HuH-7 (cell line): ENCODE results near the gene AGAP1.
A peak's percentile ranks its signal among the peaks of the same experiment; 100 is the strongest.

Source experiments
- DNase-seq: peaks from one replicate; pipeline ENCODE4 v3.0.0; 2011; ENCODE audit warnings: low spot score

Gene AGAP1

DNA sequence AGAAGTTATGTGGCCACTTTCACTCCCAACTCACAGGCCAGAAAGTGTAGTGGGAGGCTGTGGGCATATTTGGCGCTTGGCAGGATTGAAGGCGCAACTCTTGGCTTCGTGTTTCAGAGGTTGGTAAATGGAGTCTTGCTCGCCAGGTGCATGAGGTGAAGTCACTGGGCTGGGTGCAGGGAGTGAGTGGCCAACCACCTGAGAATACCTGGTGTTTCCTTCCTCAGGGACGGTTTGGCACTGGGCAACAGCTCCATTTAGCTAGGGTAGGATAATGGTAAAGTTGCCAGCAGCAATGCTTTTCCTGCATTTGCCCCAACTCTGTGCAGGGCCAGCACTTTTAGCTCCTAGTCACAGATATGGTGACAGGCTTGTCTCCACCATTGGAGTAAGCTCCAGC lies 115.9 kb downstream of the AGAP1 start:
- DNase-seq = no peak

DNA sequence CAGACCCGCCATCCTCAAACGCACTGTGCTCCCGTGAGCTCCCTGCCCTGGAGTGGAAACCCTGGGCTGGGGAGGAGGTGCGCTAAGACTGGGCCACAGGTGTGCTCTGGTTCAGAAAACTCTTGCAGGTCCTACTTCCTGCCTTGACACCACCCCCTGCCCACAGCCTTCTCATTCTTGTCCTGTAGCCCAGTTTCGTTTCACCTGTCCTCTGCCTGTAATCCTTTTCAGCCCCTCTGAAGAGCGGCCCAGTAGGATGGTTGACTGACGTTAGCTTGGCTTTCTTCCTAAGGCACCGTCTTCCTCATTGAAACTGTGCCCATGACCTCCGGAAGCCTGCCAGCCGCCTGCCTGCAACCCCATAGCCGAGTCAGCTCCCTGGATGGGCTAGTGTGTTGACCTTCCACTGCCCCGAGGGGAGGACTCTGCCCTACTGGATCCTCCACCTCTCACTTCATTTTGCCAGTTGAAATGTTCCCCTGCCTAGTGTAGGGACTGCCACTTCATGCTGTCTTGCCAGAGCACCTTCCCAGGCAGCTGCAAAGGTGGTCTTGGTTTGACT lies 116.9 kb downstream of the AGAP1 start:
- DNase-seq = no peak

DNA sequence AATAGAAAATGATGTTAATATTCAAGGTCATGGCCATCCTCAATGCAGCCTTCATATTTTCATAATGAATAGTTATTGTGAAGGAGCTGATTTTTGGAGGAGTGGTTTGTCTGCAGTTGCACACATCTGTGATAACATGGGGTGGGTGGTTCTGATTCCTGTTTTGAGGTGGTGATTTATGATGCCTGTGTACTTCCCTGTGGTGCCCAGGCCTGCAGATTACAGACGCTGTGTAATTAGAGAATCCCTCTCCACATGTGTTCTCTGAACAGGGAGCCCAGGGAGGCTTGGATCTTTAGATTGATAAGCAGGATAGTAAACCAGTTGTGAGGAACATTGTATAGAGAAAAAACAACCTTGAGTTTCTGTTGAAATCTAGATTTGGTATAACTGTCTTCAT lies 117.5 kb downstream of the AGAP1 start:
- no peak for DNase-seq

DNA sequence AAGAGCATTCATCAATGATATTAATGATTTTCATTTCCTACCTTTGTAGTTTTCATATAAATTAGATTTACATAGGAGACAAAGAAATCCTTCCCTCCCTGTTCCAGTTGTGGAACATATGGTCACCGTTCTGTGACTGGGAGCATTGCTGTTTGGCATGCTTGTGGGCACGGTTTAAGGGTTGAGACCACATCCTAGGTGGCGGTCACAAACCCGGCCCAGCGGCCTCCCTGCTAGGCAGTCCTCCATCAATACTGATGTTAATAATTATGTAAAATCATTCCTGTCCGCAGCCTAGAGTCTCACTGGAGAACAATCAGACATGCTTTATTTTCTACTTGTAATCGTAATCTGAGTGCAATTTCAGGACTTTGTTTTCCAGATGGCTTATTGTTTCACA lies 117.9 kb downstream of the AGAP1 start:
- DNase-seq = no peak

DNA sequence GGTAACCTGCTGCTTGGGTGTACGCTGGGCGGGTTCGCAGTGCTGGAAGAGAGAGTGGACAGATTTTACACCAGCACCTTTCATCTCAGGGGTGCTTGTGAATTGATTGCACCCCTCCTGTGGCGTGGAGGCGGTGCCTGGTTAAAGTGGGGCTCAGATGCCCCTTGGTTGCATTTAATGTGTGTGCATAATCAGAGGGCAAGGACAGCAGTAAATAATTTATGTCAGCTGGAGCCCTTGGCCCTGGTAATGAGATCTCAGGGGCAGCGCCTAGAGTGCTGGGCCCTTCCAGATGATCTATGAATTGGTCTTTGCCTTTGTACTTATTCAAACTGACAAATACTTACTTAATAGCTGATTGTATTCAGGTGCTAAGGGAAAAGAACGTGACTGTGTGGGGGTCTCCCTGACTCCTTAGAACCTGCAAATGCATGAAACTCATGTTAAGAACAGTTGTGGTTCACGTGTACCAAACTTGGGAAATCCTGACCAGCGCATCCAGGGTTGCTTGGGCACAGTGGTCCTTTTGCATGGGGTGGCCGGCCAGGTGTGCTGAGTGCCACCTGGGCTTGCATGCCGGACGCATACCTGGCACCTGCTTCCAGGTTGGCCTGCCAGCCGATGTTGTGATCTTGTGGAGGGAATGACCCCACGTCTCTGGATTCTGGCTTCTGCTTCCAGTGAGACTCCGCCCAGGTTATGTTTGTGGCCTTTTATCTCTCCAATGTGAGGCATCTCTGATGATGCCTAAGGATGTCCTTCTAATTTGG lies 118.5 kb downstream of the AGAP1 start:
- DNase-seq = no peak

DNA sequence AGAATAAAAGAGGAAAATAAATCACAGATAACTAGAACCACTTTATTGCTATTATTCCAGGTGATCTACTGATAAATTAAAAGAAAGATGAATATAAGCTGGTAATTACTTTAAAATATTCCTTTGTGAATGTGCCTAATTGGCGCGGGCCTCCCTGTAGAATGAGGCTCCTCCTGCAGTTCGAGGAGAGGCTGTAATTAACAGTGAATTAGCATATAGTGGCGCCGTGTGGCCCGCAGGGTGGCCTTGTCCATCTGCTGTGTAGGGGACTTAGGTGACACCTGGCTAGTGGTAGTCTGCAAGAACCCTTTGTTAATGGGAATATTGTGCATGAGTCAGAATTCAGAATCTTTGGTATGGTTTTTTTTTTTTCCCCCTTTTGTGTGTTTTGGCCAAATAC lies 119.8 kb downstream of the AGAP1 start:
- DNase-seq = no peak

DNA sequence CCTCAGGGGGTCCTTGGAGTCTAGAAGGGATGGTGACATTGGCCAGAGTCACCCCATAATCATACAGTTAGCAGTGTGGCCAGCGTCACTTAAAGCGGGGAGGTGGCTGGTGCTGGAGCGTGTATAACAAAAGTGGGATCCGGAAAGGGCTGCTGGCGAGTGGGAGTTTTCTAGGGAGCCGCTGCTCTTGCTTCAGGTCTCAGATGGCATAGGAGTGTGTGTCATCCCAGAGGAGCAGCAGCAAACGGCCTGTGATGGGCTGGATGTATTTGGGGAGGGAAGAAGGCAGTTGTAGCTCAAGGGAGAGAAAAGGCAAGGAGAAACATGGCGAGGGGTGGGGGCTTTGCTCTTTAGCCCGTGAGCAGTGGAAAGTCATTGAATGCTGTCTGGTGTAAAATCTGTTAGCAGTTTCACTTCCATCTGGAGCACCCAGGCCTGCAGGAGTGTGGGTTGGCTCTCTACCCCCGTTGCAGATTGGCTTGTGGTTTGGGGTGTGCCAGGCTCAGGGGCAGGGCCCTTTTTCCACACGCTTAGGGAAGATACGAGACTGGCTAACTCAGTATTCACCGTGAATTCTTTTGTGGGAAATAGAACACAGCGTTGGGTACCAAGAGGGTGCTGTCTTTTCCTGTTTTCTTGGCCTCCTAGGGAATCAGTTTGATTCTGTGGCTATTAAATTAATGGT lies 120.5 kb downstream of the AGAP1 start:
- no peak for DNase-seq

DNA sequence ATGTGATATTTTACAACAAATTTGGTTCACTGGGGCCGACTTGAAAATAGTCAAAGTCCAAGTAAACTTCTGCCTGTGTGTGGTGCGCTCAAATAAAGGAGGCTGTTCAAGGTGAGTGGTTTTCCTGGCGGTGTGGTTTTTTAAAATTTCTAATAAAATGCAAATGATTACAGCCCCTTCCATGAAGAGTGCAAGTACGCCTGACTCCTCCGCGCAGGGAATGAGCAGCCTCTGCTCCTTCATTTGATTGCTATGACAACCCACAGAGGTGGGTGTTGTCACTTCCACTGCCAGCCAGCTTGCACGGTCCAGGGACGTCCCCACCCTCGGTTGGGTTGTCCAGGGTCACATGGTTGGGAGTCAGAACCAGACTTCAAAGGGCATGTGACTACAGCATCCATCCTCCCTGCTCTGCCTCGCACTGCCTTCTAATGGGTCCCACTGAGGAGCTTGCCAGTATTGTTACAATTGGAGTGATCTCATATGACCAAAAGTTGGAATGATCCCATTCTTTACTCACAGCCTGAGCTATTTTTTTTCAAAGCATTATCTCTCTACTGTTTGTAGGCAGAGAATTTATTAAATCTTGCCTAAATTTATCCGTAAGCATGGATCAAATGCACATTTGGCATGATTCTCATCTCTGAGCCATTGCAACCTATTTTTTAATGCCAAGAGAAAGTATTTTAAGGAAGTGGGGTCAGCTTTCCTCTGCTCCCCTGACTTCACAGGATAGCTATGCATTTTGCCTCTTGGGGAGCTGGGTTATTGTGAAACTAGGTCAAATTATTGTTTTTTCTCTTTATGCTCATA lies 121.3 kb downstream of the AGAP1 start:
- no peak for DNase-seq

DNA sequence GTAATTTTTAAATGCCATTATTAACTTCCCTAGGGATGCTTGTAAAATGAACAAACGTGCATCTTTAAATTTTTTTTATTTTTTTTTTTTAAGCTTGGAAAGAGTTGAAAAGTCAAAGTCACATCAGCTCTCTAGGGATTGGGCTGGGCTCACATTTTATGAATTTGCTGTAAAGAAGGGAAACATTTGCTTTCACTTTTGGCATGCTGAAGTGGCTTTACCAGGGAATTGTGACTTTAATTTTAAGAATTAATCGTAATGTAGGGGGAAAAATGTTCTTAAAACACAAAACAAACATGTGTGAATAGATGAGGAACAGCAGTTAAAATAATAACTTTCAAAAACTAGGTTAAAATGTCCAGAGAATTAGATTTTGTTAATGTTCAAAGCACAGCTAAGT lies 123.0 kb downstream of the AGAP1 start:
- no peak for DNase-seq

DNA sequence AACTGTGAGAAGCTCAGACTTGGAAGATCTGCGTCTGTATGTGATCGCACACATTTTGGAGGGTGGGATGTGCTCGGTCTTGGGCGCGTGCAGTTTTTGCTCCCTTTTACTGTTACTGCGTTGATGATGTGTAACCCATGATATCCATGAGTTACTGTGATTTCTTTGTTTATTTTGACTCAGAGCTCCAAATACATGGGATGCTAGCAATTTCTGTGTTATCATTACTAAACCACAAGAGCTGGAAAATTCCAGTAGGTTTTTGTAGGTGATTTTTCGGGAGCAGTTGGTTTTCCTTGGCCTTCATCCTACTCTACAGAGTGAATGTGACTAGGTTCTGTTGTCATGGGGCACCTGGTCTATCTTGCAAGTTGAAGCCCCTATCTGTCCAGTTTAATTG lies 124.2 kb downstream of the AGAP1 start:
- no peak for DNase-seq

DNA sequence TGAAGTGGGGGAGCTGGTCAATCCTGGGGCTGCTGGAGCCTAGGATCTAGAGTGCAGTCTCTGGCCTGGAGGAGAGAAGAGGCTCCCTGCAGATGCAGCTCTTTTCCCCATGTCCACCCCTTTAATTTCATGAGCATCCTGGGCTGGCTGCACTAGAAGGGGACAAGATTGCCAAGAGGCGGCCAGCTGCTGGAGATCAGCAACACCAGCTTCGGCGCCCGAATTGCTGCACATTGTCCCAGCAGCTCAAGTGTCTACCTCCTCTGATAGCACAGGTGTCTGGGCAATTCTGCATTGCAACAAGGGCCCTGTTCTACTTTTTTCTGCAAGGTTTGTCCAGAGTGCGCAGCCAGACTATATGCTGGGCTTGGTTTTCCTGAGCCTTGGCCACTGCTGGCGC lies 125.7 kb downstream of the AGAP1 start:
- no peak for DNase-seq

DNA sequence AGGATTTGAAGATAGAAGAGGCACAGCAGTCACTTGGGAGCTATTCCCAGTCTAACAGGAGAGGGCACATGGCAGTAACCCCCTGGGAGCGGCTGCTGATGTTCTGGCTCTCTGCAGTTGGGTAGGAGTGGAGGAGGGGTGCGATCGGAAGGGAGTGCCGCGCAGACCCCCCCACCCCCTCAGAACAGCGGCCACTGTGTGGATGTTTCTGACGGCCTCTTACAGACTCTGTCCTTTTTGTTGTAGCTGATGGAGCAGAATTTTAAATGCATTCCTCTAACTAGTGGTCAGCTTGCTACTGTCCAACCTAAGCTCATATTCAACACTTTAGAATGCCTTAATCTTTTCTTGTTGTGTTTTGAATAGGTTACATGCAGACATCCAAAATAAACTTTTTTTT lies 127.9 kb downstream of the AGAP1 start:
- DNase-seq = no peak

DNA sequence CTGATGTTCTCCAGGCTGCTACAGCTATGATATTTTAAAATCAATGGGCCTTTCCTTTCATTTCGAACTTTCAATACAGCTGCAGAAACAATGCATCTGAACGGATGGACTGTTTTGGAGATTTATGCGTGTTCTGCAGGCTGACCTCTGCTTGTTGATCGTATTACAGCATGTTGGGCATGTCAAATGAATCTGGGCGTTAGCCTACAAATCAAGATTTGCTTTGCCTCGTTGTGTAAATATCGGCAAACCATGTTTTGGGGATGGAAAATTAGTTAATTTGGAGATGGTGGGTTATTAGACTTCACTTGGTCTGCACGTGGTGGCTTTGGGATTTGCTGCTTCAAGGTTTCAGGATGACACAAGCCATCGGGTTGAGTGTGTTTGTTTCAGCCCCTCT lies 129.3 kb downstream of the AGAP1 start:
- no peak for DNase-seq

DNA sequence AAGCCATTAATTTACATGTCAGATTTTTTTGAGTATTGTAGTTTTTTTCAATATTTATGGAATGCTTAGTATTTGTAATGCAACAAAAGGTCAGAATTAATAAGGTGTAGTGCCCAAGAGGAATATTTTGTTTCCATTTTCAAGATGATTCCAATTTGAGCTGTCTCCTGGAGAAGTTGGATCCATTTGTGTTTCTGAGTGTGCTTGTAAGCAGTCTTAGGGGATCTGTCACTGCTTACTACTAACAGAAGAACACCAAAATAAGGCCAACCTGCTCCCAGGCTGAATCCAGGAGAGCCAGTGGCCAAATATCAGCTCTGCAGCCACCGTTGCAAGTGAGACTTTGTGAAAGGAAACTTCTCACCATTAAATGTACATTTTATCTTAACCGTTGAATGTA lies 129.9 kb downstream of the AGAP1 start:
- no peak for DNase-seq

DNA sequence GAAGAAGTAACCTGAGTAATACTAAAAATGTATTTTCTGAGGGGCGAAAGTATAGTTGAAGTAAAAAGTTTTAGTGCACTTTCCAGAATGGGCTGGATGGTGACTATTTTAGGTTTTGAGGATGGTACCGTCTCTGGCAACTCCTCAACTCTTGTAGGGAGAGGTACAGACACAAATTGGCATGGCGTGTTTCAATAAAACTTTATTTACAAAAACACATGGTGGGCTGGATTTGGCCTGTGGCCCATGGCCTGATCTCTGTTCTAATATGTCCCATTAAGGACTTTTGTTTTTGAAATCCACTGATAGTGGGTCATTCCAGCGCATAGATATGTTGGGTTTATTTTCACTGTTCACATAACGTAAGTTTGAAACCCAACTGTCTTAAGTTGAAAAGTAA lies 132.8 kb downstream of the AGAP1 start:
- DNase-seq = no peak

DNA sequence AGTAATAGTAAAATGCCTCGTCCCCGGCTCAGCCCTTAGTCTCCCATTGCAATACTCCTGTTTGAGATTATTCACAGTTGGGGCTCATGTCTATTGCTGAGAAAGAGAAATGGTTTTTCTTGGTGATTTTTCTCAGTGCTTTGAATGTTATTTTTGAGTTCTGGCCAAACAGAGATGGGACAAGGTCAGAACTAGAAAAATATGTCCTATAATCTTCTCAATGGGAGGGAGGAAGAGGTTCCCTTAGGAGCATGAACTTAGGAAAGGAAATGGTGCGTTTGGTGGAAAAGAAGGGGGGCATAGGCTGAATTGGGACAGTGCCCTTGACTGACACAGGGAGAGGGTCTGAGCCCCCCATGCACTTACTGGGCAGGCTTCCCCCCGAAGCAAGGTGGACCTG lies 133.8 kb downstream of the AGAP1 start:
- DNase-seq = no peak

DNA sequence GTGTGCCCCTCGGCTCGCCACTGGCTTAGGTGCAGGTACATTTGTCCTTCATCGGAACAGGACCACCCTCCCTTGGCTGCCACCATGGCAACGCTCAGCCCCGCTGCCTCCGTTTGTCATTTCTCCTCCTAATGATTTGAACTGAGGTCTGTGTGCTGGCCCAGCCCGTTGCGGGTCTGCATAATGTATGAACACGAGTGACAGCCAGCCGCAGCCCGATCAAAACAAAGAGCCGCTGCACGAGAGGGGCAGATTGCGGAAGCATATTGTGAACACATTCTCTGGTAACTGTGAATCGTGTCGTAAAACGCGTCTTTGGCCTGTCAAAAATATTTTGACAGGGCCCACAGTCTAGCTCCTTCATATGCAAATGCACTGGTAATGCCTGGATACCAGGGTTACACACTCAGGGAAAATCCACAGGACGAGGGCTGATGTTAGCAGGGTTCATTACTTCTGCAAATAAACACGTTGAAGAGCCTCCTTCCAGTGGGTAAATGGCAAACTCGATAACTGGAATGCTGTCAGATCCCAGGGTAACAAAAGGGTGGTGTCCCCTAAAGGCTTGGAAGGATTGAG lies 137.0 kb downstream of the AGAP1 start:
- DNase-seq = no peak

DNA sequence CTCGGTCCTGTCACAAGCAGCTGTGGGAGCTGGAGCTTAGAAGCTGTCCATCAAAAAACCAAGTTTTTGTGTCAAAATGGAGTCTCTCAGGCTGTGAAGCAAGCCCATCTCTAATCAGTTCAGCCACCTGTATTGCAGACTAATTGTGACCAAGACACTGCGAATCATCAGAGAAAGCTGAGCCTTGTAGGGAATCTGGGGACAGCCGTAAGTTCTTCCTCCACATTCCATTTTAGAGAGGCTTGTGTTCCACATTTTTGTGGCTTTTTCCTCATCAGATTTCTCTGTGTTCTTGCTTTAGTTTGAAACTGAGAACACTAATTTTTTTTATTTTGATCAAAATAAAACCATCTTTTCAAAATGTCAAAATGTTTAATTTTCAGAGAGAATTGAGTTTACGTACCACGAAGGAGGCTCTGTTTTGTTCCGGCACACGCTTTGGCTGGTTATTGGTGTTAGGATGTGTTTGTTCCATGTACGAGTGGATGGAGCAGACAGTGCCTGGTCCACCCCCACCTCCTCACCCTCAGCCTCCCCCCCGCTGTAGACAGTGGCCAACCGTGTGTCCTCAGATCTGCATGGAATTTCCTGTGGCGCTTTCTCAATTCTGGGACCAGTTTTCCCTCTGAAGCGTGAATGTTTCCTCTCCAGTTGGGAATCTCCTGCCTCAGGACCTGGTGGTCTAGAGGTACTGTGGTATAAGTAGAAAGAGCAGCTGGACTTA lies 140.8 kb downstream of the AGAP1 start:
- no peak for DNase-seq

DNA sequence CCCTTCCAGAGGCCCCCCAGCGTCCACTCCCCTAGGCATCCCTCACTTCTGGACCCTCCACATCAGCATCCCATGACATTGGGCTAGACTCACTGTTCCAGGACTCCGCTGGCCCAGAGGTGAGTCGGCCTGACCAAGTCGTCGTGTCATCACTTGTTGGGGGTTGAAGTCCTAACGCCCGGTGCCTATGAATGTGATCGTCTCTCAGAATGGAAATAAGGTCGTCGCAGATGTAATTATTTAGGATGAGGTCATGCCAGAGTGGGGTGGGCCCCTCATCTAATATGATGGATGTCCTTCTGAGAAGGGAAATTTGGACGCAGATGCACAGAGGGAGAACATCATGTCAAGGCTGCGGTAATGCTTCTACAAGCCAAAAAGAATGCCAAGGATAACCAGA lies 142.7 kb downstream of the AGAP1 start:
- DNase-seq = no peak

DNA sequence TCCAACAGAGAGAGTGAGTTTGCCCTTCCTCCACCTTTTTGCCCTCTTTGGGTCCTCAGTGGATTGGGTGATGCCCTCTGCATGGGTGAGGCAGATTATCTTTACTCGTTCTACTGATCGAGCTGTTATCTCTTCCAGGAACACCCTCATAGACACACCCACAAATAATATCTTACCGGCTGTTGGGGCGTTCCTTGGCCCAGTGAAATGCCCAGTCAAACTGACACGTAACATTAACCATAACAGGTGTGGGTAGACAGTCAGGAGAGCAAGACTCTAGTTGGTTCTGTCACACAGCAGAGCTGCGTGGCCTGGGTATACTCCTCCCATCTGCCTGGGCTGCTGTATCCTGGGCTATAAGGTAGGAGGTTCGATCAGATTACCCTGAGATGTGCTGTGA lies 144.1 kb downstream of the AGAP1 start:
- DNase-seq = no peak

DNA sequence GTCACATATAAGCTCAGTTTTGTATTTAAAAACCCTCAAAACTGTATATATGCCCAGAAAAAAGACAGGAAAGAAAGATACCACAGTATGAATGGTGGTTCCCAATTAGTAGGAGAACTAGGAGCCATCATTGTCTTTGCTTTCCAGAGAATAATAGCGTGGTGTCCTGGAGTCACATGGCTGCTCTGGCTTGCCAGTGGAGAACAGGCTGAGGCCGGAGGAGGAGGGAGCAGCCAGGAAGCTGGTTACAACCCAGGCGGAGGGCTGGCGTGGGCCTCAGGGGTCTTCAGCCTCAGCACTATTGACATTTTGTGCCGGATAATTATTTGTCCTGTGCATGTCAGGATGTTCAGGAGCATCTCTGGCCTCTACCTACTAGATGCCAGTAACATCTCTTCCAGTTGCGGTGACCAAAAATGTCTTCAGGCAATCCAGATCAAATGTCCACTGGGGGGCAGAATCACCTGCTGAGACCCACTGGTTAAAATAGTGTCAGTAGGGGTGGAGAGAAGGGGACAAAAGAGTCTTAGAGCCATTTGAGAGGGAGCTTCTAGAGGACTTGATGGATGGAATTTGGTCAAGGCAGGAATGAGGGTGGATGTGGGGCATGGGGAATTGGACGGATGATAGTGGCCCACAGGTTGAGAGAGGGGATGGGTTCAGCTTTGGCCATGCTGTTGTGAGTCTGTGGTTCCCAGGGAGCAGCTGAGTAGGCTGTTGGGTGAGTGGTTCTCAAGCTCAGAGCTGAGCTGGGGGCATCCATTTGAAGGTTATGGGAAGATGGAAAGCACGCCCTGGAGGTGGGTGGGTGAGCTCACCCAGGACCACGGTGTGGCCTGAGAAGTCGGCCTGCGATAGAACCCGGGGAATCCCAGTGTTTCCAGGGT lies 144.9 kb downstream of the AGAP1 start:
- peak; percentile 20 for DNase-seq
